Activated T-cell treated with anti-CD3 and anti-CD28 coated beads for 1 hour (primary cell): Measurements from ENCODE around the gene SFRP5.

Source experiments
- DNase-seq: peaks from one replicate; pipeline ENCODE4 v3.0.0-alpha.2; 2020; ENCODE audit warnings: low read depth

SFRP5 gene

GRCh38 chr10:97785231-97785630 lies 13.4 kb upstream of the SFRP5 start:
- no peak for DNase-seq

DNA sequence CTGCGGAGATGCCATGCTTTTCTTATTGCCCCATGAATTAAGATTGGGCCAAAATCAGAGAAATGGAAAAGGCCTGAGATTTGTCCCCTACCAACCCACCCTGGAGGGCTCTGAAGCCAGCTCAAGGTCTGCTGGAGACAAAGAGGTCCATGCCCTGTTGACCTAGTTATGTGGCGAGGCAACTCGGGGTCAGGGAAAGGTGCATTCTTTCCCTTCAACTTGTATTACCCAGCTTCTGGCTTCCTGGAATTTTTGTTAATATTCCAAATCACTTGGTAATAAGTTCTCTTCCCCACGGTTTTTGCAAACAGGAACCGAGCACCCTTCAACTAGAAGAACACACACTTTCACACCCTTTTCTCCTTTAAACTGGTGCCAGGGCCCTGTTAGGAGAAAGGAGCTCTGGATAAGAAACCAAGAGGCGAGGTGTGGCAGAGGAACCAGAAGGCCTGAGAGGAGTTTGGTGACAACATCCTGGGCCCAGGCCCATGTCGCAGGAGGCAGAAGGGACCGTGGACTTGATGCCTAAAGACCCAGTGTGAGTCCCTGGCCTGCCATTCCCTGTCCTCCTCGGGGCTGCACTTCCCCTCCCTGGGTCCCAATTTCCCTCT lies 12.5 kb upstream of the SFRP5 start:
- DNase-seq = no peak

DNA sequence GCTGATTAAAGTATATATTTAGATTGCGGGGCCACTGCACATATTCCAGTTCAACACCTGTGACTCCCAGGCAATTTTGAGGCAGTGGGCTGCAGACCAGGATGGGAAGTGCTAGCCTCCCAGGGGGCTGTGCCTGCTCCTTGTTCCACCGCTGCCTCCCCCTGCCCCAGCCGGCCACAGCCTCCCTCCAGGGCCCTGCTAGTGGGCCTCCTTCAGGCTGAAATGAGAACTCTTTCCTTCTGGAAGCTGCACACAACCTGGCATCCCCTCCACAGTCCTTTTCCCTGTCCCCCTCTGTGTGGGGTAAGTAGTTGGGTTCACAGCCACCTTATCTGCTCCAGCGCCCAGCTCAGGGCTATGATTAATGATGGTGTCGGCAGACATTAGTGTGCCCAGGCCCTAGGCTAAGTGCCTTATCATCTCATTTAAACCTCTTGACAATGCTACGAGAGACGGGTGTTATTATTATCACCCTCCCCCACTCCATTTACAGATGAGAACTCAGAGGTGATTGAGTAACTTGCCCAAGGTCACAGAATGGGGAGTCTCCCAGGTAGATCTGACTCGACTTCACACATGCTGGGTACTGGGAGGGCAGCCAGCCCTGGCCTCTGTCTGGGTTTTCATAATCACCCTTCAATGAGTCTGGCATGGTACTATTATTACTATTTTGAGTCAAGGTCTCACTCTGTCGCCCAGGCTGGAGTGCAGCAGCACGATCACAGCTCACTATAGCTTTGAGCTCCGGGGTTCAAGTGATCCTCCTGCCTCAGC lies 10.8 kb upstream of the SFRP5 start:
- no peak for DNase-seq

GRCh38 chr10:97781618-97782331 lies 10.0 kb upstream of the SFRP5 start:
- no peak for DNase-seq

- no peak for DNase-seq
Measured at GRCh38 chr10:97780841-97781617, 9.2 kb upstream of the SFRP5 start.

GRCh38 chr10:97779975-97780374 lies 8.2 kb upstream of the SFRP5 start:
- DNase-seq = no peak

GRCh38 chr10:97779492-97779891 lies 7.7 kb upstream of the SFRP5 start:
- no peak for DNase-seq

DNA sequence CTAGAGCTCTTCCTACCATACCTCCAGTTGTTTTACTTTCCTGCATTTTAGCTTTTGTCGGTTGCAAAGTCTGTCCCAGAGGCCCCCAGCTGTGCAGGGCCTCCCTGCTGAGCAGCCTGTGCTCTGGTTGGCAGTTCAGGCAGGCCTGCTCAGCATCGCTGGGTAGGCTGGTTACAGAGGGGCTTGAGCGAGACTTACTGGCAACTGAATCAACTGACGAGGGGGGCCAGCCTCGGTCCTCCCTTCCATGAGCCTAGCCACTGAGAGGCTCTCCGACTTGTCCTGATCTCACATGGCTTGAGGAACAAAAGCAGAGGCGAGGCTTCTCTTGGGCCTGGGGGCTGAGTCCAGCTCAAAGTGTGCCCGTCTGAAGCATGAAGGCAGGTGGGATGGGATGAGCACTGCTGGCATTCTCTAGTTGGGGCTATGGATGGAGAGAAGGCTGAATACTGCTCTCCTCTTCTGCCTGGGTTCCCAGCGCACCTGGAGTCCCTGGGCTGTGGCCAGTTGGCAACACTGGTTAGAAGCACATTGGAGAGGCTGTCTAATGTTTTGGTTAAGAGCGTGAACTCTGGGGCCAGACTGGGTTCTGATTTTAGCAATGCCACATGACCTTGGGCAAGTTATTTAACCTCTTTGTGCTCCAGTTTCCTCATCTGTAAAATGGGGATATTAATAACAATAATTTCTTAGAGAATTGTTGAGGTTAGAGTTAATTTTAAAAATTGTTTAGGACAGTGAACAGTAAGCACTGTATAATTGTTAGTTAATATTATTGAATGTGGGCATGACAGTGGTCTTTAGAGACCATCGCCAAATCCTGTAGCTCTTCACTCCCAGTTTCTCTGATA lies 6.9 kb upstream of the SFRP5 start:
- no peak for DNase-seq

DNA sequence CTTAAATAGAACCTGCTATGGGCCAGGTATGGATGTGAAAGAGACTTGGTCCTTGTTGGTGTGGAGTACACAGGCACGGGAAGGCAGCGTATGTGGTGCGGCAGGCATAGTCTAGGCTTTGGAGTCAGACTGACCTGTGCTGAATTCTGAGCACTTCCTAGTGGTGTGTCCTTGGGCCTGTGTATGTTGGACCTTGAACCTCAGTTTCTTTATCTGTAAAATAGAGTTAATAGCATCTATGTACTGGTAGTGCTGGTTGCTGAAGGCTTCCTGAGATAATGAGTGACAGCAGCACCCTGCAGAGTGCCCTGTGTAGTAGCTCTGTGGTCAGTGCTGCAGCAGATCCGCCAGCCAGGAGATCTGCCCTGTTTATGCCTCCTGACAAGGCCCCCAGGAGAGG lies 5.3 kb upstream of the SFRP5 start:
- no peak for DNase-seq

DNA sequence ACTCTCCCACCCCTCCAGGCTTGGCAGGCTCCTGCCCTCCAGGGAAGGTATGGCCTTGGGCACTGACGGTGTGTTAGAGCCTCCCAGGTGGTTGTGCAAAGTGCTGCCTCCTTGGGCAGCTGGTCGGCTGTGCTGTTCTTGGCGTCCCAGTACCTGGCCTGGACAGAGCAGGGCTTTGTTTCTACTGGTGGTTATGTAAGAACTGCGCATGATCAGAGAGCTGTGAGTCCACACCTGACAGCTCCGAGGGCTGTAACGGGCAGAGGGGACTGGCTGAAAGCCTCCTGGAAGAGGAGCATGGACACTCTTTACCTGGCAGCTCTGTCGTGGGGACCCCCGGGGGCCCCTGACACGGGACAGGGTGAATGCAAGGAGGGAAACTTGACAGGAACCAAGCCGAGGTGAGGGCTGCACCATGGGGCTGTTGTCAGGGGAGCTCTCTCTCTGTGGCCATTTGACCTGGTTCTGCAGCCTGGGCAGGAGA lies 3.1 kb upstream of the SFRP5 start:
- no peak for DNase-seq

GRCh38 chr10:97773096-97773495 lies 1.3 kb upstream of the SFRP5 start:
- no peak for DNase-seq

DNA sequence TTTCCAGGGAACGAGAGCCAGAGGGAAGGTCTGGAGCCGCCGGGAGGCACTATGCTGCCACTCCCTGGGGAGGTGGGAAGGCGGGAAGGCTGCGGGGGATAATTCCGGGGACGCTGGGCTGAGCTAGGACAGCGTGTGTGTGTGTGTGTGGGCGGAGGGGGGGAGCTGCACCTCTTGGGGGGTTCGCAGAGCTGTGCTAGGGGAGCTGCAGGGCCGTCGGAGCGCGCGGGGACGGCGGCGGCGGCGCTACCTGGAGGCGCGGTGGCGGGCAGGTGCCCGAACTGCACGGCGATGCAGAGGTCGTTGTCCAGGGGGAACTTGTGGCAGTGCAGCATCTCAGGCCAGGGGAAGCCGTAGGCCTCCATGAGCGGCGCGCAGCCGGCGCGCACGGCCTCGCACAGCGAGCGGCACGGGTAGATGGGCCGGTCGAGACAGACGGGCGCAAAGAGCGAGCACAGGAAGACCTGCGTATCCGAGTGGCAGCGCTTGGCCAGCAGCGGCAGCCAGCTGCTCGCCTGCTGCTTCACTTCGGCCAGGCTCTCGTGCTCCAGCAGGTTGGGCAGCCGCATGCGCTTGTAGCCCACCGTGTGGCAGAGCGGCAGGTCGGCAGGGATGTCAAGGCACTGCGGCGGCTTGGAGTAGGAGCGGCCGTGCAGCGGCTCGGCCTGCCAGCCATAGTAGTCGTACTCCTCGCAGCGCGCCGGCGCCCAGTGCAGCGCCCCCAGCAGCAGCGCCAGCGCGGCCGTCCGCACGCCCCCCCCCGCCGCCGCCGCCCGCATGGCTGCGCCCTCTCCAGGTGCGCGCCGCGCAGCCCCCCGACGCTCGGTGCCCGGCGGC lies 526 bp downstream of the SFRP5 start:
- DNase-seq = no peak

- DNase-seq = no peak
Measured at GRCh38 chr10:97770255-97770654, 1.5 kb downstream of the SFRP5 start.

DNA sequence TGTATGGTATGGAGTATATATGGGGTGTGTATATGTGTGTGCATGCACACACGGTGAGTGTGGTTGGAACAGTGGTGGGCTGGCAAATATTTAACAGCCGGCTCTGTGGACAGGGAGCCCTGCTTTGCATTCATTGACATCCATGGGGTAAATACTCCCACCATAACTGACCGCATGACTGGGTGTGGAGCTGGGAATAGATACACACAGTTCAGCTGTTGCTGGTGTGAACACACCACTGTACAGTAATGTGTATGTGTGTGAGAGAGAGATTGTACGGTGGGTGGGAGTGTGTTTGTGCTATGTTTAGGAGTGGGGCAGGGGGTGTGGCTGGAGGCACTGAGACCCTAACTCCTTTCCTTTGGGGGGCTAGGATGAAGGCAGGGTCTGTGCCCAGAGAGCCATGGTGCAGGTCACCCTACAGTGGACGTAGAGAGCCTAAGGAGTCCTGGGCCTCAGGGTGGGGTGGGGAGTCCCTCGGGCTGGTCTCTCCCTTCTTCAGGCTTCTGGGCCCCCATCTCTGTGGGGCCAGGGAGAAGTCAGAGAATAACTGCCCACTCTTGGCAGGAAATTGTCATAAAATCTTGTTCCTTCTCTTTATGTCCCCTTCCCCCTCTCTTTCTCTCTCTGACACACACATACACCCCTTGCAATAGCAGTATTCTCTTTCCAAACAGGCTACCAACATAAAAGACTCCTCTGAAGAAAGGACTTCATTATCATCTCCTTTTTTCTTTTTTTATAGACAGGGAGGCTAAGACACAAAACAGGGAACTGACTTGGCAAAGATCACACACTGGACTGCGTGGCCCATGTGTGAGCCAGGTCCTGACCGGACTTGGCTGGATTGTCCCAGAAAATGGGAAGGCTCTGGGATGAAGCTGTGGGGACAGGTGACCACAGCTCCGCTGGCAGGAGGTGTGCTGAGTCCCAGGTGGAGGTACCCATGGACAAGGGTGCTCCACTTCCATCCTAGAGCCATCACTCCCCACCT lies 3.2 kb downstream of the SFRP5 start:
- no peak for DNase-seq

- DNase-seq = no peak
Measured at GRCh38 chr10:97766996-97767924, 4.5 kb downstream of the SFRP5 start.

GRCh38 chr10:97766106-97766810 lies 5.5 kb downstream of the SFRP5 start:
- no peak for DNase-seq

- no peak for DNase-seq
Measured at GRCh38 chr10:97765201-97765600, 6.6 kb downstream of the SFRP5 start.
